ENCODE data around the gene BTLA.
"Not testable (repeated sequence)": the region's sequence is repeated elsewhere in the genome, so short reads cannot be mapped to it uniquely, and the experiment has no call there.

Gene BTLA, protein sequence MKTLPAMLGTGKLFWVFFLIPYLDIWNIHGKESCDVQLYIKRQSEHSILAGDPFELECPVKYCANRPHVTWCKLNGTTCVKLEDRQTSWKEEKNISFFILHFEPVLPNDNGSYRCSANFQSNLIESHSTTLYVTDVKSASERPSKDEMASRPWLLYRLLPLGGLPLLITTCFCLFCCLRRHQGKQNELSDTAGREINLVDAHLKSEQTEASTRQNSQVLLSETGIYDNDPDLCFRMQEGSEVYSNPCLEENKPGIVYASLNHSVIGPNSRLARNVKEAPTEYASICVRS

DNA sequence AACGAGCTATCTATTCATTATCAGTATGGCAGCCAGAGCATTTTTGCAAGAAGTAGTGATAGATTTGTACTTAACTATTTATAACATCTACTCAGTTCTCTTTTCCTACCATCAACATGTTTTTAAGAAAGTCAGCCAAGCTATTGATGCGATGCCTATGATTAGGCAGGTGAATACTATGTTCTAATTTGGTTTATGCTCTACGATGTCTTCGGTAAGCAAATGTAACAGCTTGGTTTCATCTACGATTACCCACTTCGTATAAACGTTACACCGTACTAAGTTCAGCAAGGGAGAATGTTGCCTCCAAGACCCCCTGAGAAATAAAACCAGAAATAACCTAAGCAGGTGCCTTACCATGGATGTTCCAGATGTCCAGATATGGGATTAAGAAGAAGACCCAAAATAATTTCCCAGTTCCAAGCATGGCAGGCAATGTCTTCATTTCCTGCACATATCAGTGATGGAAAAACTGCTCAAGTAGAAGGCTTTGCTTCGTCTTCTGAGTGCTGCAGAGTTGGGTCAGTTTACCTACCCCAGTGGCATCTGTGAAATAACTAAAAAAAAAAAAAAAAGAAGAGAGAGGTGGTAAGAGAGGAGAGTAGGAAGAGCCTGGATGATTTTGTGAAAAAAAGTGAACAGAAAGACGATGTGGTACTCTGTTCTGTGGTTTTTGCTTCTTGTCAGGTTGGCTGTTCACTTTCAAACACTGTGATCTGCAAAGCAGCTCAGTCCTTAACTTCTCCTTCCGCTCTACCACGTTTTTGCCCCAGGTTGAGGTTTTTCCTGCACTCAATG, at the start of gene BTLA:
Gene BTLA (minus strand): TSS at position 559 of the 798 bp plus-strand sequence. CDS start 114 bp downstream, at position 445.
- H3K4me3 ChIP-seq (ENCODE audit: low read depth, low read length) = no peak within 1 kb of the TSS
- TF ChIP-seq CTCF (conservative IDR thresholded peaks at IDR 0.05; ENCODE audit: low read depth, low read length) = no peak
- no peak for DNase-seq (ENCODE audit: low read depth)

GRCh38 chr3:112546216-112546759, 47.0 kb upstream of the BTLA start:
- no peak for TF ChIP-seq CTCF (conservative IDR thresholded peaks at IDR 0.05; ENCODE audit: low read depth, low read length)
- no peak overlapping the region for H3K4me3 ChIP-seq (ENCODE audit: low read depth, low read length)
- no peak for DNase-seq (ENCODE audit: low read depth)

- TF ChIP-seq CTCF (conservative IDR thresholded peaks at IDR 0.05; ENCODE audit: low read depth, low read length) = no peak
These were observed 40.8 kb upstream of the BTLA start for GRCh38 chr3:112539825-112540650.

DNA sequence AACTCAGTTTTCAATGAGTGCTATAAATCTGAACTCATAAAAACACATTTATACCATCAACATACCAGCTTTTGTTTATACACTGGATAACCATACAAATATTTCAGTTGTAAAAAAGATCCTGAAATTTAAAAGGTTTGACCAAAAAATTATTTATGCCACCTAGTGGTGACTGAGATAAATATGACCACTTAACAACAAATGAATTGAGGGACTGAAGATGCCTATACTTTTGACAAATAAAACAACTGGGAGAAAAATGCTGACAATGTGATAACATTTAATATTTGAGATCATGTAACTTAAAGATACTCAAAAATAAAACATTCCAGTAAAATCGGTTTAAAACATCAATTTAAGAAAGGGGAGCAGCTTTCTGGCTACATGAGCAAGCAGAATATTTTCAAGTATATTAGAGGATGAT, 32.1 kb upstream of the BTLA start:
- no peak overlapping the region for H3K4me3 ChIP-seq (ENCODE audit: low read depth, low read length)
- TF ChIP-seq CTCF (conservative IDR thresholded peaks at IDR 0.05; ENCODE audit: low read depth, low read length) = peak; percentile 48
- peak; percentile 74 for DNase-seq (ENCODE audit: low read depth)

More at GRCh38 chr3:112539825-112540650, 40.8 kb upstream of the BTLA start:
- no peak for DNase-seq (ENCODE audit: low read depth)
- H3K4me3 ChIP-seq (ENCODE audit: low read depth, low read length) = no peak overlapping the region

DNA sequence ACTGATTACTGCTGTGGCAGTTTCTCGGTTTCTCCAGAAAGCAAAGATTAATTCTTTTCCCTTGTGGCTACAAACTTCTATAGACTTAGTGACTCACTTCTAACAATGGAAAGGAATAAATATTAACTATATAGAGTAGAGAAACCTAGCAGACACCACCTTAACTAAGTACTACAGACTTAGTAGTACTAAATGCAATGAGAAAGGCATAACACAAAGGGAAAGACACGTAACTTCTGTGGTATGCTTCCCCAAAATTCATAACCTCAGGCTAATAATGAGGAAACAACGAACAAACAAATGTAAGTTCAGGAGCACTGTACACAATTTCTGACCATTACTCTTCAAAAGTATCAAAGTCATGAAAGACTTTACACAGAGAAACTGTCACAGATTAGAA, 31.3 kb upstream of the BTLA start:
- TF ChIP-seq CTCF (conservative IDR thresholded peaks at IDR 0.05; ENCODE audit: low read depth, low read length) = no peak
- no peak for DNase-seq (ENCODE audit: low read depth)
- H3K4me3 ChIP-seq (ENCODE audit: low read depth, low read length) = no peak overlapping the region

GRCh38 chr3:112524127-112524526, 24.9 kb upstream of the BTLA start:
- not testable (repeated sequence) for H3K4me3 ChIP-seq (ENCODE audit: low read depth, low read length); DNase-seq (ENCODE audit: low read depth)
